WERI-Rb-1 (cell line): Measurements from ENCODE around the gene PM20D1.

Experiments used
- DNase-seq: peaks from one replicate; pipeline ENCODE4 v3.0.0-alpha.2; 2020
- H3K27ac ChIP-seq: fragments of 250-450 bp; sonication (Bioruptor Pico); 2 replicates; pipeline ENCODE4 v1.5.1; 2020; ENCODE audit warnings: mild to moderate bottlenecking, moderate library complexity
- H3K27me3 ChIP-seq: fragments of 250-450 bp; sonication (Bioruptor Pico); 2 replicates; pipeline ENCODE4 v1.5.1; 2021; ENCODE audit warnings: mild to moderate bottlenecking, low read depth, moderate library complexity; ENCODE audit not compliant: insufficient read depth, severe bottlenecking
- H3K36me3 ChIP-seq: fragments of 250-450 bp; sonication (Bioruptor Pico); 2 replicates; pipeline ENCODE4 v1.5.1; 2020; ENCODE audit warnings: mild to moderate bottlenecking, moderate library complexity
- H3K4me3 ChIP-seq: 2 replicates; pipeline ENCODE4 v1.5.1; 2011; ENCODE audit warnings: low read depth, mild to moderate bottlenecking, control low read depth, low read length
- H3K9me3 ChIP-seq: fragments of 250-450 bp; sonication (Bioruptor Pico); 2 replicates; pipeline ENCODE4 v1.5.1; 2021; ENCODE audit warnings: mild to moderate bottlenecking, moderate library complexity; ENCODE audit not compliant: severe bottlenecking
- TF ChIP-seq, protein P1 (sequence below): IDR thresholded peaks from 2 replicates; pipeline ENCODE4 v1.5.1; 2011; ENCODE audit warnings: low read depth, mild to moderate bottlenecking, control low read depth, inconsistent platforms, low read length

PM20D1 gene

GRCh38 chr1:205812271-205812877, 37.6 kb downstream of the PM20D1 start:
- Histone ChIP-seq H3K27me3 (no peaks in the 10 kb centered on the region), H3K27ac (peak overlapping the region; percentile 88)

GRCh38 chr1:205811660-205812059, 38.3 kb downstream of the PM20D1 start:
- Histone ChIP-seq H3K4me3 (no peak overlapping the region; the same call in 1 of the 2 replicates), H3K9me3 (no peaks in the 10 kb centered on the region), H3K36me3 (peaks cover 38% of the 10 kb centered on the region), H3K27ac (no peak overlapping the region), H3K27me3 (no peaks in the 10 kb centered on the region)
- TF ChIP-seq, protein P1, sequence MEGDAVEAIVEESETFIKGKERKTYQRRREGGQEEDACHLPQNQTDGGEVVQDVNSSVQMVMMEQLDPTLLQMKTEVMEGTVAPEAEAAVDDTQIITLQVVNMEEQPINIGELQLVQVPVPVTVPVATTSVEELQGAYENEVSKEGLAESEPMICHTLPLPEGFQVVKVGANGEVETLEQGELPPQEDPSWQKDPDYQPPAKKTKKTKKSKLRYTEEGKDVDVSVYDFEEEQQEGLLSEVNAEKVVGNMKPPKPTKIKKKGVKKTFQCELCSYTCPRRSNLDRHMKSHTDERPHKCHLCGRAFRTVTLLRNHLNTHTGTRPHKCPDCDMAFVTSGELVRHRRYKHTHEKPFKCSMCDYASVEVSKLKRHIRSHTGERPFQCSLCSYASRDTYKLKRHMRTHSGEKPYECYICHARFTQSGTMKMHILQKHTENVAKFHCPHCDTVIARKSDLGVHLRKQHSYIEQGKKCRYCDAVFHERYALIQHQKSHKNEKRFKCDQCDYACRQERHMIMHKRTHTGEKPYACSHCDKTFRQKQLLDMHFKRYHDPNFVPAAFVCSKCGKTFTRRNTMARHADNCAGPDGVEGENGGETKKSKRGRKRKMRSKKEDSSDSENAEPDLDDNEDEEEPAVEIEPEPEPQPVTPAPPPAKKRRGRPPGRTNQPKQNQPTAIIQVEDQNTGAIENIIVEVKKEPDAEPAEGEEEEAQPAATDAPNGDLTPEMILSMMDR, result no peak
- no peak for DNase-seq

More at GRCh38 chr1:205812271-205812877, 37.6 kb downstream of the PM20D1 start:
- TF ChIP-seq, protein P1, result no peak
- Histone ChIP-seq H3K9me3 (no peaks in the 10 kb centered on the region), H3K36me3 (peaks cover 32% of the 10 kb centered on the region), H3K4me3 (peak overlapping the region; percentile 77)
- DNase-seq, result peak; percentile 73

GRCh38 chr1:205810448-205811157, 39.3 kb downstream of the PM20D1 start:
- TF ChIP-seq, protein P1, result peak; percentile 72
- Histone ChIP-seq H3K27ac (no peak overlapping the region), H3K27me3 (no peaks in the 10 kb centered on the region), H3K36me3 (peaks cover 41% of the 10 kb centered on the region), H3K4me3 (no peak overlapping the region), H3K9me3 (no peaks in the 10 kb centered on the region)
- no peak for DNase-seq

DNA sequence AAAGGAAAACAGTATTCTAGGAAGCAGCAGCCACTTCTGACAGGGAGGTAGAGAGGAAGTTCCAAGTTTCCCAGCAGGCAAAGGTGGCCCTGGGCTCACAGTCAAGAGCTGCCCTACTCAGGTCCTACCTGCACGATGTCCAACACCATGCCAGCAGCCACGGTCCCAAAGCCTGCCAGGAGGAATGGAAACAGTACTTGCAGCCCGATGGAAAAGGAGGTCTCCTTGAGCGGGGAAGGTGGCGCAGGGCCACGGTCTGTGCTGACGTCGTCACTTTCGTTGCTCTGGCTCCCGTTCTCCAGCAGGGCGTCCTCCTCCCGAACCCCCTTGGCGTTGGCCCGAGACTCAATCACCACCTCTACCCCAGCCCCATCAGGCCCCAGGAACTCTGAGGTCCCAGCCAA, 40.0 kb downstream of the PM20D1 start:
- H3K4me3 ChIP-seq, result no peak overlapping the region
- TF ChIP-seq, protein P1, result no peak
- H3K27ac ChIP-seq, result no peak overlapping the region
- H3K27me3 ChIP-seq, result no peaks in the 10 kb centered on the region
- H3K9me3 ChIP-seq, result no peaks in the 10 kb centered on the region
- DNase-seq, result no peak
- H3K36me3 ChIP-seq, result peaks cover 46% of the 10 kb centered on the region

DNA sequence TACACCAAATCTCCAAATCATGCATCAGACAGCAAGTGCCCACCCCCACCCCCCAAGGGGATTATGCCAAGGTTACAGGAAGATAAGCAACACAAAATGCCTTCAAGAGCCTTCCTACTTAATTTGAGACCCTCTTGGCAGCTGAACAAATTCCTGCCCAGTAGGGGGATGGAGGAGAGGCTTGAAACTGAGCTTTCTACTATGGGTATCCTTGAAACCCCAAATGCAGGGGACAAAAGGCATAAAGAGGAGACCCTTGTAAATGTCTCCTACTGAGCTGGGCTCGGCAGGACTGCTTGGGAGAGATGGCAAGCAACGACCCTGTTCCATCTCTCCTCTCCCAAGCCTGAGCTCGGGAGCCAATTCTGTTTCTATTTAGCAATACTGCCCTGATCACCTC, 40.5 kb downstream of the PM20D1 start:
- Histone ChIP-seq H3K4me3 (no peak overlapping the region), H3K36me3 (peaks cover 48% of the 10 kb centered on the region), H3K9me3 (no peaks in the 10 kb centered on the region), H3K27me3 (no peaks in the 10 kb centered on the region), H3K27ac (no peak overlapping the region)
- DNase-seq, result no peak
- TF ChIP-seq, protein P1, result no peak
